SHP77 treated with DMSO at 0.1 percent for 48 hours (cell line): ENCODE results near the gene CA11.
A peak's percentile ranks its signal among the peaks of the same experiment; 100 is the strongest.

ENCODE experiments used
- DNase-seq: peaks from one replicate; lab custom pipeline; 2025; lab: John Stamatoyannopoulos, UW

Gene CA11

DNA sequence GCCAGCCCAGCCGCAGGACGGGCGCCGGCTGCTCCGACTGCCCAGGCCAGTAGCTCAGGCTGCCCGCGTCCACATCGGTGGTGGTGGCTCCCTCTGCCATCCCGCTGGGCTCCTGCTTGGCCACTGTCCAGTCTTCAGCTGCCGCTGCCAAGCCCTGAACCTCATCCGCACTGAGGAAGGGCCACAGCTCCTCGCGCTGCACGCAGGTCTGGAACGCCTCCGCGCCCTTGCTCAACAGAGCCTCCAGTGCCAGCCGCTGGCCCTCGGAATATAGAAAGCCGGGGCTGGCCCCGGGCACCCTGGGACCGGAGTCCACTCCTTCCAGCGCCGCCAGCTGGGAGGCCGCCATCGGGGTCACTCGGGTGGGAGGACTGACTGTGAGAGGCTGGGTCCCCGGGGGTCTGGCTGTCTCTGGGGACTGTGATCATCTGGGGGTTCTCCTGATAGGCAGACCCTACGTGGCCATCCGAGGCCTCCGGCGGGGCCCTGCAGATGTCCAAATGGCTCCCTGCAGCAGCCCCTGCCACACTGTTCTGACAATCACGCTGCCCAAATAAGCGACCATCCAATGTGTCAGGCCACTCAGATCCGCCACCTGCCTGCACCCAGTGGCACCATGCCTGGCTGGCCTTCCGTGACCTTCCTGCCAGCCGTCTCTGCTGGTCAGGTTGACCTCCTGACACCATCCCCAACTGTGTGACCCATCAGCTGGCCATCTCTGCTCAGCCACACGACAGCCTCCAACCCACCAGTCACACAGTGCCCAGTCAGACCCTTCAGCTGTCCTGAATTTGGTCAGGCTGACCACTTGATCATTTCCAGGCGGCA is 32.7 kb downstream of the CA11 start:
- DNase-seq = no peak

DNA sequence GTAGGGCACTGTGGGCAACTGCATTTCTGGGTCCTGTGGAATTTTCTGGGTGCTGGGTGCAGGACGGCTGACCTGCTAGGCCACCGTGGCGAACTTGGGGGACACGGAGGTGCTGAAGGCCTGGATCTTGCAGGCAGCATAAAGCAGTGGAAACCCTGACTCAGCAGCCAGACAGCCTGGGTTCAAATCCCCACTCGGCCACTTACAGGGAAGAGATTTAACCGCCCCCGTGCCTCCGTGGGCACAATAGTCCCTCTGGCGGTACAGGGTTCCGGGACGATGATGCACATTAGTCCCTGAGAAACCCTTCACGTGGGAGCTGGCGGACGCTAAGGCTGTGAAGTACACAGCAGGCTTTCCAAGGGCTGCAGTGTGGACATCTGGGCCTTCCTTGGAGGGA is 34.1 kb downstream of the CA11 start:
- DNase-seq = no peak

DNA sequence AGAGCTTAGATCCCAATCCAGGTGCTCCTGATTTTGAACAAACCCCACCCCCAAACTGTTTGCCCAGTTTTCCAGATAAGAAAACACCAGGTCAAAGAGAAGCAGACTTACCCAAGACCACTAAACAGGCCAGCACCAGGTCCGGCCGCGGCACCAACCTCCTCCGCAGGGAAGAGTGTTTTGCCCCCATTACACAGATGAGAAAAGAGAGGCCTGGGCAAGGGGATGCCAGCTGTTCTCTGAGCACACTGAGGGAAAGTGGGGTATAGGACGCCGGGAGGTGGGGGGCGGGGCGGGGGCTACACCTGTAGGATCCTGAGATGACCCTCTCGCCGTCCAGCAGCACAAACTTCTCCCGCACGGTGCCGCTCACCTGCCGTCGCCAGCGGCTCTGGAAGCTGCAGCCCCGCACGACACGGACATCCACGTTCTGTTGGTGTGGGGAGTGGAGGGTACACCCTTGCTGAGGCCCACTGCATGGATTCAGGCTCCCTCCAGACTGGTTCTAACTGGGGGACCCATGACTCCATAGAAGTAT is 36.3 kb downstream of the CA11 start:
- DNase-seq = no peak

DNA sequence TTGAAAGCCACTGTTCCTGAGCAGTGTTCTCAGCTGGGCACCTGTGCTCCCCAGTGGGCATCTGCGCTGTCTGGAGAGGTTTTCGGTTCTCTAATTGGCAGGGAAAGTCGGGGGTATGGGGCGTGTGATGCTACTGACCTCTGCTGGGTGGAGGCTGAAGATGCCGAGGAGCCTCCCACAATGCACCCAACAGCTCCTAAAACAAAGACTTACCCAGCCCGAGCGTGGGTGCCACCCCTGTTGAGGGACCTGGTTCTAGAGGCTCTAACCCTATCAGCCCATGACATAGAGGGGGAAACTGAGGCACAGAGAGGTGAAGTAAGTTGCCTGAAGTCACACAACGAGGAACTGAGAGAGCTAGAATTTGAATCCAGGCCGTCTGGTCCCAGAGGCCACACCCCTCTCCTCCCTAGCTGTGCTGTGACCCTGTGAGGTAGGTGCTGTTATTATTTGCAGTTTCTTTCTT is 37.2 kb downstream of the CA11 start:
- DNase-seq = peak; percentile 39

DNA sequence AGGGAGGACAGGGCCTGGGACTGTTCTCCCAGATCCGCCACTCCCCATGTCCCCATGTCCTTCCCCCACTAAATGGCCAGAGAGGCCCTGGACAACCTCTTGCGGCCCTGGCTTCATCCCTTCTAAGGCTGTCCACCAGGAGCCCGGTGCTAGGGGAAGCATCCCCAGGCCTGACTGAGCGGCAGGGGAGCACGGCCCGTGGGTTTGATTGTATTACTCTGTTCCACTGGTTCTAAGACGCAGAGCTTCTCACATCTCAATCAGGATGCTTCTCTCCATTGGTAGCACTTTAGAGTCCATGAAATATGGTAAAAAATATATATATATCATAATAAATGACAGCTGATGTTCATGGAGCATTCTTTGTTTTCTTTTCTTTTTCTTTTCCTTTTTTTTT is 38.6 kb downstream of the CA11 start:
- no peak for DNase-seq

DNA sequence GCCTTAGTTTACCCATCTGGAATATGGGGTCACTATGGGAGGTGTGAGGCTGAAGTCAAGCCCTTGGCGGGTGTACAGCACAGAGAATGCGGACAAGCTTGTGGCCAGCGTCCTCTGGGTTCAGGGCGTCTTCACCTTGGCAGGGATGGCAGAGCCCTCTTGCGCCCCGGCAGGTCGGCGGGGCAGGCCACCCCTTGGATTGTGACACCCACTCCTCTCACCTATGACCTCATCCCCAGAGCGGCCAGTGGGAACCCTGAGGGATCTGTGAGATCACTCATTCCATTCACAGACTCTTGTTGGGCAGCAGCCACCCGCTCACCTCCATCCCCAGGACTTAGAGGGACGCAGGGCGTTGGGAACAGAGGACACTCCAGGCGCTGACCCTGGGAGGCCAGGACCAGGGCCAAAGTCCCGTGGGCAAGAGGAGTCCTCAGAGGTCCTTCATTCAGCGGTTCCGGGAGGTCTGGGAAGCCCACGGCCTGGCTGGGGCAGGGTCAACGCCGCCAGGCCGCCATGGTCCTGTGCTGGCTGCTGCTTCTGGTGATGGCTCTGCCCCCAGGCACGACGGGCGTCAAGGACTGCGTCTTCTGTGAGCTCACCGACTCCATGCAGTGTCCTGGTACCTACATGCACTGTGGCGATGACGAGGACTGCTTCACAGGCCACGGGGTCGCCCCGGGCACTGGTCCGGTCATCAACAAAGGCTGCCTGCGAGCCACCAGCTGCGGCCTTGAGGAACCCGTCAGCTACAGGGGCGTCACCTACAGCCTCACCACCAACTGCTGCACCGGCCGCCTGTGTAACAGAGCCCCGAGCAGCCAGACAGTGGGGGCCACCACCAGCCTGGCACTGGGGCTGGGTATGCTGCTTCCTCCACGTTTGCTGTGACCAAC is 39.3 kb downstream of the CA11 start, which contains the start of gene SPACA4:
SPACA4 (plus strand) TSS at position 280 of the 896 bp plus-strand sequence; CDS start at position 517, 237 bp downstream.
- DNase-seq = no peak

DNA sequence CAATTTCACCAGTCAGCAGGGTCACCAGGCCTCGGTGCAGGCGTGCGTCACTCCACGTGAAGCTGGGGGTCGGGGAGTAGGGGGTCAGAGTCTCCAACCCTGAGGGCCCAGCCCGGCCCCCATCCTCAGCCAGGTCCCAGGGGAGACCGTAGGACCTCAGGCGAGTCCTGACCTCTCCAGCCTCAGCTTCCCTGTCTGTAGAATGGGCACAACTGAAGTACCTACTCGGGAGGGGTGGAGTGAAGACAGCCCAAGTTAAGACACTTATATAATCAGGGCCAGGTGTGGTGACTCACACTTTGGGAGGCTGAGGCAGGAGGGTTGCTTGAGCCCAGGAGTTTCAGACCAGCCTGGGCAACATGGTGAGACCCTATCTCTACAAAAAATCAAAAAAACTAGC is 42.1 kb downstream of the CA11 start:
- no peak for DNase-seq

DNA sequence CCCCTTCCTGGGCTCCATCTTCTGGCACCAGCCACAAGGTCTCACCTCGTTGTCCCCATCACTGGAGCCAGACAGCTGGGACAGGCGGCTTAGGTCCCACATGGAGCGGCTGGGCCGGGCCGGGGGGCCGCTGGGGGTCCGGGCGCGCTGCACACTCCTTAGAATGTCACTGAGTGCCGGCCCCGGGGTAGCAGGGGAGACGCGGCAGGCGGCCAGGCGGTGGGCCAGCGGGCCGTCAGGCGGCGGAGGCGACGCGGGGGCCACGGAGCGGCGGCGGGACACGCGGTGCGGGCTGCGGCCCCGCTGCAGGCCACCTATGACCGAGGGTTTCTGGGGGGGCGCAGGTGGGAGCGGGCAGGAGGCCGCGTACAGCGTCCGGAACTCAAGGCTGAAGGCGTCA is 42.5 kb downstream of the CA11 start:
- DNase-seq = no peak

DNA sequence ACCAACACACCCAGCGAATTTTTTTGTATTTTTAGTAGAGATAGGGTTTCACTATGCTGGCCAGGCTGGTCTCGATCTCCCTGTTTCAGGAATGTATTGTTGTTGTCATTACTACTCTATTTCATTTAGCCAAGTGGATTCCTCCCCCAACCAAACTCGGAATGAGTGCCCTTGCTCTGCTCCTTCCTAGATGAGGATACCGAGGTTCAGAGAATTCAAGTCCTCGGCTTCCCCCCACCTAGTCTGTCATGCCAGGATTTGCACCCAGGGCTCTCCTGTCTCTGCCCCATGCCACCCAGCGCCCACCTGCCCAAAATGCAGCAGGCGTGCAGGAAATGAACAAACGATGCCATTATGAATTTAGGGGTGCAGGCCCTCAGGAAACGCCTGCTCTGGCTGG is 43.0 kb downstream of the CA11 start:
- no peak for DNase-seq

DNA sequence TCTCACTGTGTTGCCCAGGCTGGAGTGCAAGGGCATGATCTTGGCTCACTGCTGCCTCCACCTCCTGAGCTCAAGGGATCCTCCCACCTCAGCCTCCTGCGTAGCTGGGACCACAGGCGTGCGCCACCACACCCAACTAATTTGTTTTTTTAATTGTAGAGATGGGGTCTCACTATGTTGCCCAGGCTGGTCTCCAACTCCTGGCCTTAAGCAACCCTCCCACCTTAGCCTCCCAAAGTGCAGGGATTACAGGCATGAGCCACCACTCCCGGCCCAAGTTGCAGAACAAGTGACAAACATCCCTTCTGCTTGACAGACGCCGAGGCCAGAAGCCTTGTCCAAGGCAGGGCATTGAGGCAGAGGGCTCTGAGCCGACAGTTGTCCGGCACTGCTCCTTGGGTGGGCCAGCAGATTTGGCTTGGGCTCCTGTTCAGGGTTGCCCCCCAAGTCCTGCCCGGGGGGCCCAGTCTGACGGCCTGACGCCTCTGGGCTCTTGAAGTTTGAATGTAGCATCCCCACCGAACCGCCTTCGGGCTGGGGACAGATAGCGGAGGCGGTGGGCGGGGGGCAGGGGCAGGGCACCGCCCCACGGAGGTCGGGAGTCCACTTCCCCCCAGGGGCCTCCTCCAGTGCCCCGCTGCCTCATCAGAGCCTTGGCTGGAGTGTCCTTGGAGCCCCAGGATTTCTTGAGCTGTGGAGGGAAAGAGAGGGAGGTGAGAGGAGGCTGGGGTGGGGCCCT is 45.1 kb downstream of the CA11 start:
- no peak for DNase-seq

DNA sequence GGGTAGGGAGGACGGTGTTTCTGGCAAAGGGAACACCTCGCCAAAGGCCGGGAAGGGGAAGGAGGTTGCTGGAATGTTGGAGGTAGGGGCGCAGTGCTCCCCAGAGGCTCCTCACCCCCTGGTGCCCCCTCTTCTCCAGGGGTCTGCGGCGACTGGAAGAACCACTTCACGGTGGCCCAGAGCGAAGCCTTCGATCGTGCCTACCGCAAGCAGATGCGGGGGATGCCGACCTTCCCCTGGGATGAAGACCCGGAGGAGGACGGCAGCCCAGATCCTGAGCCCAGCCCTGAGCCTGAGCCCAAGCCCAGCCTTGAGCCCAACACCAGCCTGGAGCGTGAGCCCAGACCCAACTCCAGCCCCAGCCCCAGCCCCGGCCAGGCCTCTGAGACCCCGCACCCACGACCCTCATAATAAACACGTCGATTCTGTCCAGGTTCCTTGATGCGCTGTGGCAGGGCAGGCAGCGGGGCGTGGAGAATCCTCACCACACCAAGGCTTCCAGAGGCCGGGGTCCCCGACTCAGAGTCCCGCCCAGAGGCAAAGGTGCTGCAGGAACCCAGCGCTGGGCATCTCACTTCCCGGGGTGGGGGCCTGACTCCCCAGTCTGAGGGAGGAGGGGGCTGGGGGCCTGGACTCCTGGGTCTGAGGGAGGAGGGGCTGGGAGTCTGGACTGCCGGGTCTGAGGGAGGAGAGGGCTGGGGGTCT is 46.8 kb downstream of the CA11 start:
- DNase-seq = no peak

DNA sequence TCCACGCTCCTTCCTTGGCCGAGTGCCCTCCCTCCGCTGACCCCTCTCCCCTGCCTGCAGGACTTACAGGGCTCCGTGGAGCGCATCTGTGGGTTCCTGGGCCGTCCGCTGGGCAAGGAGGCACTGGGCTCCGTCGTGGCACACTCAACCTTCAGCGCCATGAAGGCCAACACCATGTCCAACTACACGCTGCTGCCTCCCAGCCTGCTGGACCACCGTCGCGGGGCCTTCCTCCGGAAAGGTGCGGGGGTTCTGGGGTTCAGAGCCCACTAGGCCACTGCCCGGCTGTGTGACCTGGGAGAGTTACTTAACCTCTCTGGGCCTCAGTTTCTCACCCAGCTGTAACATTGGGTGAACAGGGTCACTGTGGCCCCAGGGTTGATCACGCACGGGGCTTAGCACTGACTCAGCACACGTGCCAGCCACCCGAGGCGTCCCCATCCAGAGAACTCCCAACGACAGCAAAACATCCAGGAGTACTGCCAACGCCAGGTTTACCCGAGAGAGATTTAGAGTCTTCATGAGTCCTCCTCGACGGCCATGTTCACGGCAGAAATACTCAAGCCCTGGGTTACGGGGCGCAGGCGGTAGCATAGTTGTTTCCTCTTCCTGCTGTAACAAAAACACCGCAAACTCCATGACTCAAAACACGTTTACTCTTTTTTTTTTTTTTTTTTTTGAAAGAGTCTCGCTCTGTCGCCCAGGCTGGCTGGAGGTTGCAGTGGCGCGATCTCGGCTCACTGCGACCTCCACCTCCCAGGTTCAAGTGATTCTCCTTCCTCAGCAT is 49.1 kb downstream of the CA11 start:
- DNase-seq = no peak

DNA sequence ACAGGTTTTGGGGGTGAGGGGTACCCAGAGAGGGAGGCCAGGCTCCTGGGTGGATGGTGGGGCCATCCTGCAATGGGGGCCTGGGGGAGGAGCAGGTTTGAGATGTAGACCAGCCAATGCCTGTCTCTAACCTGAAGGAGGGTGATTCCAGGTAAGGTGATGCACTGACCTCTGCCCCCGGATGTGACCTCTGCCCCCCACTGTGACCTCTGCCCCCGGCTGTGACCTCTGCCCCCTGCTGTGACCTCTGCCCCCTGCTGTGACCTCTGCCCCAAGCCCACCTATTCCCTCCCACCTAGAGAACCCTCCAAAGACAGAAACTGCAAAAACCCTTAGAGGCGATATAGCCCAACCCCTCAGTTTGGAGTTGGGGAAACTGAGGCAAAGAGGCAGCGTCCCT is 49.8 kb downstream of the CA11 start:
- no peak for DNase-seq

DNA sequence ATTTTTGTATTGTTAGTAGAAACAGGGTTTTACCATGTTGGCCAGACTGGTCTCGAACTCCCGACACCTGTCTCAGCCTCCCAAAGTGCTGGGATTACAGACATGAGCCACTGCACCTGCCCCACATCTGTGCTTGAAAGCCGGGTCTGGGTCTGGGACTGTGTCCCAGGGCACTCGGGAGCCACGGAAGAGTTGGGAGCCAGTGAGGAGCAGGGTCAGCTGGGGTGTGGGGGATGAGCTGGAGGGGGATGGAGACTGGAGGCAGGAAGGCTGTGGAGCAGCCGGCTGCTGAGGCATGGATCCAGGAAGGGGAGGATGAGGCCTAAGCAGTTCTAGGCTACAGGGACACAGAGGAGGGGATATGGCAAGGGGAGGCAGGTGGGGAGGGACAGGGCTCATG is 50.2 kb downstream of the CA11 start:
- no peak for DNase-seq

DNA sequence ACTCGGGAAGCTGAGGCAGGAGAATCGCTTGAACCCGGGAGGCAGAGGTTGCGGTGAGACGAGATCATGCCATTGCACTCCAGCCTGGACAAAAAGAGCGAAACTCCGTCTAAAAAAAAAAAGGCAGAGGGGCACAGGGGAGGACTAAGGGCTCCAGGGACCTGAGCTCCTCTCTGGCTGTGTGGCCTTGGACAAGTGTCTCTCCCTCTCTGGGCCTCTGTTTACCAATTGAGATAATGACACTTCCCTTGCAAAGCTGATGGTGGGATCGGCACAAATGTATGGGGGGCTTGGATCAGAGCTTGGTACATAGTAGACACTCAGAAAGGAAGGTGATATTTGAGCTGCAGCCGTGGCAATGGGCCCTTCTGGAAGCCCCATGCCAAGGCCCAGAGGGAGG is 50.8 kb downstream of the CA11 start:
- no peak for DNase-seq

DNA sequence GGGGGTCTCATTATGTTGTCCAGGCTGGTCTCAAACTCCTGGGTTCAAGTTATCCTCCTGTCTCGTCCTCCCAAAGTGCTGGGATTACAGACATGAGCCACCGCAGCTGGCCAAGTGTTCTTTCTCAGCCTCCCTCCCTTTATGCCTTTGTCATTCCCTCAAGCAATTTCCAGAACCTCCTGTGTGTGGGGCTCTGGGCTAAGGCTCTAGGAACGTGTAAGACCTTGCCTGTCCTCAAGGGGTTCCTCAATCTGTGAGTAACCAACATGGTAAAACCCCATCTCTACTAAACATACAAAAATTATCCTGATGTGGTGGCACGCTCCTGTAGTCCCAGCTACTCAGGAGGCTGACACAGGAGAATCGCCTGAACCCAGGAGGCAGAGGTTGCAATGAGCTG is 55.0 kb downstream of the CA11 start:
- DNase-seq = no peak

DNA sequence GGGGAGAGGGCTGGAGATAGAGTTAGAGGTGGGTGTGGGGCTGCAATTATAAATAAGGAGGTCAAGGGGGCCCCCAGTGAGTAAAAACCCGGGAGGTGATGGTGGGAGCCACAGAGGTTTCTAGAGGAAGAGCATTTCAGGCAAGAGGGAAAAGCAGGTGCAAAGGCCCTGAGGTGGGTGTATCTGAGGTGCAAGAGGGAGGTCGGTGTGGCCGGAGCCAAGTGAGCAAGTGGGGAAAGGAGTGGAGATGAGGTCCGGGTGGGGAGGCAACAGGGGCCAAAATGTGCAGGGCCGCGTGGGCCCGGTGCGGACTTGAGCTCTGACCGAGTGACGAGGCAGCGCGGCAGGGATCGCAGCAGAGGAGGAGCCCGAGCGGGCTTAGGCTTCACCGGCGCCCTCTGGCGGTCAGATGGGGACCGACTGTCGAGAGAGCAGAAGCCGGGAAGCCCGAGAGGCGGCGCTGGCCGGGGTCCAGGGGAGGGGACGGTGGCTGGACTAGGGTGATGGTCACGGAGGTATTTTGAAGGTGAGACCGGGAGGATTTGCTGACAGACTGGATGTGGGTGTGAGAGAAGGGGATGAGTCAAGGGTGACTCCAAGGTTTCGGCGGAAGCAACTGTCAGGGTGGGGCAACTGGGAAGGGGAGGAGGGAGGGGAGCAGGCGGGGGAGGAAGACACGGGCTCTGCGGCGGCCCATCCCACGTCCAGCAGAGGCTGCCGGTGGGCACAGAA is 57.2 kb downstream of the CA11 start:
- DNase-seq = peak; percentile 28
